Trophoblast cell (in vitro differentiated cells and primary cell): ENCODE results near the gene REEP1.

ENCODE experiments used
- DNase-seq, 2 donors: peaks; one replicate each; pipeline ENCODE4 v3.0.0-alpha.2; 2016
- H2AFZ ChIP-seq: 2 replicates; pipeline ENCODE4 v1.6.1; 2013; ENCODE audit warnings: low read length, moderate library complexity, mild to moderate bottlenecking; ENCODE audit not compliant: insufficient read depth, poor library complexity
- H2AK5ac ChIP-seq: 2 replicates; pipeline ENCODE4 v1.6.1; 2013; ENCODE audit warnings: mild to moderate bottlenecking, low read length
- H2BK120ac ChIP-seq: 2 replicates; pipeline ENCODE4 v1.6.1; 2013; ENCODE audit warnings: low read length, mild to moderate bottlenecking, moderate library complexity; ENCODE audit not compliant: insufficient read depth, poor library complexity
- H2BK12ac ChIP-seq: 2 replicates; pipeline ENCODE4 v1.6.1; 2013; ENCODE audit warnings: mild to moderate bottlenecking, low read length, moderate library complexity
- H2BK5ac ChIP-seq: 2 replicates; pipeline ENCODE4 v1.6.1; 2013; ENCODE audit warnings: low read length, low read depth, moderate library complexity, mild to moderate bottlenecking; ENCODE audit not compliant: poor library complexity
- H3K14ac ChIP-seq: 2 replicates; pipeline ENCODE4 v1.6.1; 2013; ENCODE audit warnings: mild to moderate bottlenecking, low read length
- H3K18ac ChIP-seq: 2 replicates; pipeline ENCODE4 v1.6.1; 2013; ENCODE audit warnings: mild to moderate bottlenecking, low read length
- H3K23ac ChIP-seq: 2 replicates; pipeline ENCODE4 v1.6.1; 2013; ENCODE audit warnings: low read length
- H3K27ac ChIP-seq: 2 replicates; pipeline ENCODE4 v1.5.1; 2013; ENCODE audit warnings: low read depth, mild to moderate bottlenecking, inconsistent platforms, low read length, moderate library complexity
- H3K27me3 ChIP-seq: 2 replicates; pipeline ENCODE4 v1.6.1; 2013; ENCODE audit warnings: inconsistent platforms, mild to moderate bottlenecking, low read length, moderate library complexity; ENCODE audit not compliant: insufficient read depth
- H3K36me3 ChIP-seq, 2 experiments: 1 replicate in 1 of 2; 2 replicates in 1 of 2; pipeline ENCODE4 v1.6.1; 2013; ENCODE audit warnings: low read length in 2 of 2, mild to moderate bottlenecking in 2 of 2, moderate library complexity in 1 of 2; ENCODE audit not compliant: insufficient read depth in 2 of 2, control insufficient read depth in 1 of 2
- H3K4ac ChIP-seq: 2 replicates; pipeline ENCODE4 v1.6.1; 2013; ENCODE audit warnings: low read depth, mild to moderate bottlenecking, low read length, moderate library complexity
- H3K4me1 ChIP-seq, 2 experiments: 1 replicate in 1 of 2; 2 replicates in 1 of 2; pipeline ENCODE4 v1.6.1; 2013; ENCODE audit warnings: low read length in 2 of 2, mild to moderate bottlenecking in 2 of 2, moderate library complexity in 1 of 2; ENCODE audit not compliant: insufficient read depth in 2 of 2, control insufficient read depth in 1 of 2
- H3K4me2 ChIP-seq: 2 replicates; pipeline ENCODE4 v1.6.1; 2013; ENCODE audit warnings: inconsistent platforms, mild to moderate bottlenecking, low read length, moderate library complexity
- H3K4me3 ChIP-seq: 2 replicates; pipeline ENCODE4 v1.5.1; 2013; ENCODE audit warnings: mild to moderate bottlenecking, low read depth, low read length, inconsistent platforms
- H3K79me1 ChIP-seq: one replicate; pipeline ENCODE4 v1.6.1; 2013; ENCODE audit warnings: low read length
- H3K79me2 ChIP-seq: 2 replicates; pipeline ENCODE4 v1.6.1; 2013; ENCODE audit warnings: low read length, mild to moderate bottlenecking; ENCODE audit not compliant: control insufficient read depth, insufficient read depth, poor library complexity
- H3K9ac ChIP-seq: 2 replicates; pipeline ENCODE4 v1.6.1; 2013; ENCODE audit warnings: mild to moderate bottlenecking, low read length
- H3K9me3 ChIP-seq: 2 replicates; pipeline ENCODE4 v1.6.1; 2013; ENCODE audit warnings: low read depth, mild to moderate bottlenecking, control low read depth, inconsistent platforms, low read length; ENCODE audit not compliant: insufficient read depth
- H4K12ac ChIP-seq: 2 replicates; pipeline ENCODE4 v1.6.1; 2013; ENCODE audit warnings: low read depth, mild to moderate bottlenecking, low read length, moderate library complexity
- H4K8ac ChIP-seq: 2 replicates; pipeline ENCODE4 v1.6.1; 2013; ENCODE audit warnings: low read depth, mild to moderate bottlenecking, low read length, moderate library complexity
- H4K91ac ChIP-seq: one replicate; pipeline ENCODE4 v1.6.1; 2013; ENCODE audit warnings: low read depth, mild to moderate bottlenecking, low read length, moderate library complexity
- WGBS: extraction: QIAGEN DNeasy Blood & Tissue Kit; methylation state at CpG from one replicate; pipeline ENCODE4 v1.1.7; 2013; ENCODE audit warnings: missing lambda C conversion rate; ENCODE audit not compliant: insufficient read length, insufficient coverage; ENCODE audit errors: extremely low coverage; 5-methylcytosine and 5-hydroxymethylcytosine counted together

REEP1 gene

DNA sequence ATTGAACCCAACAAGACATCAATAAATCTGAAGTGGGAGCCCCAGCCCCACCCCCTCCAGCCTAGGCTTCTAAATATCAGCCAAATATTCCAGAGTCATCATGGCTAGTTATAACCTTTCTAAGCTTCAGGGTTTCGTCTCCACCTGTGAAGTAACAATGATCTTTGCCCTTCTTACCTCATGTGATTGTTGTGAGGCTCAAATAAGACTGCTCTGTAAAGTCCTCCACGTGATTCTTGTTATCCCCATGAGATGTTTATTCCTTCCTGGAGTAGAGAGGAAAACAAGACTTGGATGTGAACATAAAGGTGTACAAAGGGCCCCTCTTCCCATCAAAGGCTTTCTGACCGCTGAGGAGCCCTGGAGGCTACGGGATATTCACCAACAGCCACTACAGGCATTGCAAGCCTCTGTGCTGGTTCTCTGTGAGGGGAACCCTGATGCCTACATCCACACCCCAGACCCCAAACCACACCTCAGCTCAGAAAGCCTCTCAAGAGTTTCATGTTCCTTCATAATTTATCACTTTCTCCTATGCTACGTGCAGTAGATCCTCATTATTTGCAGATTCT, 20.1 kb upstream of the REEP1 start:
- Histone ChIP-seq H3K79me1 (no peaks in the 10 kb centered on the region), H2AK5ac (no peak overlapping the region), H3K9ac (no peak overlapping the region), H3K36me3 (no peaks in the 10 kb centered on the region), H3K27ac (no peak overlapping the region), H3K79me2 (no peaks in the 10 kb centered on the region), H3K4ac (no peak overlapping the region), H3K9me3 (no peaks in the 10 kb centered on the region), H3K23ac (no peak overlapping the region), H3K18ac (no peak overlapping the region), H4K8ac (no peak overlapping the region), H2AFZ (no peak overlapping the region), H3K27me3 (no peaks in the 10 kb centered on the region), H3K14ac (no peak overlapping the region), H4K12ac (no peak overlapping the region), H2BK5ac (no peak overlapping the region), H2BK12ac (no peak overlapping the region), H3K4me3 (no peak overlapping the region), H3K4me2 (no peak overlapping the region), H4K91ac (no peak overlapping the region), H3K4me1 (no peaks in the 10 kb centered on the region), H2BK120ac (no peak overlapping the region)
- DNase-seq = no peak
- no CpG with 5 or more reads among the region's 5 CpGs for WGBS

DNA sequence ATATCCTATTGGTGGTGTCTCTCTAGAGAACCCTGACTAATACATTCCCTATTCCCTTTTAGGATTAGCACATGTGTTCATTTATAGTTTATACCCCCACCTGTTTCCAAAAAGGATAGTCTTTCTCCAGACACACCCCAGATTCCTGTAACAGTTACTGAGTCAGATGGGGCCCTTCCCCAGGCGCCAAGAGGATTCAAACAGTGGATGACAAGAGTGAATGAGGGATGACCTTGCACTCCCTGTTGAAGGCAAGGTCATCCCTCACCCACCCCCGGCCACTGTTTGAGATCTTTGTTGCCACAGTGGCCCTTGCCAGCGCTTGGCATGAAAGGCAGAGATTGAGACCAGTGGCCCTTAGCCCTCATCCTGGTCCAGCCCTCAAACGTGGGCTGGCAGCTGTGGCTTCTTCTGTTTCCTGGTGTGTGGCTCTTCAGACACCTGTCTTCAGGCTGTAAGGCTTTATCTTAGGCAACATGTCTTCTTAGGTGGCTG, 15.3 kb upstream of the REEP1 start:
- H3K79me1 ChIP-seq = no peaks in the 10 kb centered on the region
- H3K9me3 ChIP-seq = peaks cover 2% of the 10 kb centered on the region
- H3K14ac ChIP-seq = no peak overlapping the region
- no peak overlapping the region for H4K8ac ChIP-seq
- H3K4ac ChIP-seq = no peak overlapping the region
- no peaks in the 10 kb centered on the region for H3K79me2 ChIP-seq
- no CpG with 5 or more reads among the region's 4 CpGs for WGBS
- H3K23ac ChIP-seq = no peak overlapping the region
- H3K4me3 ChIP-seq = no peak overlapping the region
- no peaks in the 10 kb centered on the region for H3K36me3 ChIP-seq
- no peaks in the 10 kb centered on the region for H3K27me3 ChIP-seq
- no peak overlapping the region for H2BK5ac ChIP-seq
- no peak overlapping the region for H2BK12ac ChIP-seq
- DNase-seq = no peak
- no peak overlapping the region for H3K9ac ChIP-seq
- H3K27ac ChIP-seq = no peak overlapping the region
- H4K91ac ChIP-seq = no peak overlapping the region
- no peak overlapping the region for H3K4me2 ChIP-seq
- no peak overlapping the region for H4K12ac ChIP-seq
- no peaks in the 10 kb centered on the region for H3K4me1 ChIP-seq
- no peak overlapping the region for H2AFZ ChIP-seq
- H2AK5ac ChIP-seq = no peak overlapping the region
- no peak overlapping the region for H3K18ac ChIP-seq
- no peak overlapping the region for H2BK120ac ChIP-seq

DNA sequence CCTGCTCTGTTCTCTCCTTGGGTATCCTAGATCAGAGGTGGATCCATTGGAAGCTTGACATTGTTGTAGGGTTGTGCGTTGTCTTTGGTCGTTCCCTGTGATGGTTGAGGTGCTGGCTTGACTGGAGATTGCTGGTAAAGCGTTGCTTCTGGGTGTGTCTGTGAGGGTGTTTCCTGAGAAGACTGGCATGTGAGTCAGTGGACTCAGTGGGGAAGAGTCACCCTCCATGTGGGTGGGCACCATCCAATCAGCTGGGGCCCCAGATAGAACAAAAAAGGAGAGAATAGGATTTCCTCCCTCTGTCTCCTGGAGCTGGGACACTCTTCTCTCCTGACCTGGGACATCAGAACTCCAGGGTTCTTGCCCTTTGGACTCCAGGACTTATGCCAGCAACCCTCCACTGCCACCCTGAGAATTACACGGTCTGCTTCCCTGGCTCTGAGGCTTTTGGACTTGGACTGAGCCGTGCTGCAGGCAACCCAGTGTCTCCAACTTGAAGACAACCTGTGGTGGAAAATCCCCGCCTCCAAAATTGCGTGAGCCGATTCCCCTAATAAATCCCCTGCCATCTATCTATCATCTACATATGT, 14.8 kb upstream of the REEP1 start:
- H3K4me2 ChIP-seq = no peak overlapping the region
- no peak for DNase-seq
- no peak overlapping the region for H3K14ac ChIP-seq
- H4K12ac ChIP-seq = no peak overlapping the region
- H3K79me1 ChIP-seq = no peaks in the 10 kb centered on the region
- H3K9me3 ChIP-seq = peaks cover 2% of the 10 kb centered on the region
- no peaks in the 10 kb centered on the region for H3K4me1 ChIP-seq
- no peak overlapping the region for H3K9ac ChIP-seq
- no peak overlapping the region for H3K23ac ChIP-seq
- H2BK12ac ChIP-seq = no peak overlapping the region
- no peak overlapping the region for H2BK120ac ChIP-seq
- no peak overlapping the region for H3K27ac ChIP-seq
- H3K18ac ChIP-seq = no peak overlapping the region
- no peak overlapping the region for H4K8ac ChIP-seq
- no peak overlapping the region for H2AFZ ChIP-seq
- no peaks in the 10 kb centered on the region for H3K79me2 ChIP-seq
- no peaks in the 10 kb centered on the region for H3K36me3 ChIP-seq
- no peak overlapping the region for H3K4me3 ChIP-seq
- H2AK5ac ChIP-seq = no peak overlapping the region
- no peak overlapping the region for H2BK5ac ChIP-seq
- no CpG with 5 or more reads among the region's 8 CpGs for WGBS
- H3K4ac ChIP-seq = no peak overlapping the region
- H4K91ac ChIP-seq = no peak overlapping the region
- no peaks in the 10 kb centered on the region for H3K27me3 ChIP-seq

DNA sequence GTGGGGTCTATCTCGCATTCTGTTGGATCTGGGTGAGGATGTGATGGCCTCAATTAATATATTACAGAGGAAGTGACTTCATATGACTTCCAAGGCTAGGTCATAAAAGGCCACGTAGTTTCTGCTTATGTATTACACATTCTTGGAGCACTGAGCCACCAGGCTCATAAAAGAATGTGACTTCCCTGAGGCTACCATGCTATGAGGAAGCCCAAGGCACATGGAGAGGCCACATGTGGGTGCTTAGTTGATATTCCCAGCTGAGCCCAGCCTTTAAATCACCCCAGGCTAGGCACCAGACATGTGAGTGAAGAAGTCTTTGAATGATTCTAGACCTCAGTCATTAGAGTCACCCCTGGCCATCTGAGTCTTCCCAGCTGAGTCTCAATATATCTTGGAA, 13.3 kb upstream of the REEP1 start:
- H2BK5ac ChIP-seq = no peak overlapping the region
- H3K4me3 ChIP-seq = no peak overlapping the region
- H3K18ac ChIP-seq = no peak overlapping the region
- H2AK5ac ChIP-seq = no peak overlapping the region
- H3K23ac ChIP-seq = no peak overlapping the region
- no peaks in the 10 kb centered on the region for H3K36me3 ChIP-seq
- no peaks in the 10 kb centered on the region for H3K79me2 ChIP-seq
- H3K79me1 ChIP-seq = no peaks in the 10 kb centered on the region
- no peak overlapping the region for H2BK120ac ChIP-seq
- no peak overlapping the region for H4K8ac ChIP-seq
- no peak overlapping the region for H2BK12ac ChIP-seq
- H3K4ac ChIP-seq = no peak overlapping the region
- no peak overlapping the region for H3K4me2 ChIP-seq
- peak; percentile 95 for DNase-seq
- H3K14ac ChIP-seq = no peak overlapping the region
- no peak overlapping the region for H2AFZ ChIP-seq
- H3K27me3 ChIP-seq = no peaks in the 10 kb centered on the region
- H3K9me3 ChIP-seq = peaks cover 2% of the 10 kb centered on the region
- no peak overlapping the region for H4K12ac ChIP-seq
- no CpG with 5 or more reads among the region's 2 CpGs for WGBS
- H4K91ac ChIP-seq = no peak overlapping the region
- H3K4me1 ChIP-seq = no peaks in the 10 kb centered on the region
- no peak overlapping the region for H3K9ac ChIP-seq
- no peak overlapping the region for H3K27ac ChIP-seq
